CD4-positive, CD25-positive, alpha-beta regulatory T cell (primary cell): ENCODE data around the gene HIRIP3. TPM values are rescaled to one million over a fixed set of nuclear protein-coding genes. Genes with fewer than 3 reads are reported as not detected.
"Not testable (repeated sequence)": the region's sequence is repeated elsewhere in the genome, so short reads cannot be mapped to it uniquely, and the experiment has no call there.

Source experiments
- ATAC-seq, 2 donors: fragments of 150-1000 bp; cut with Tn5 transposase; one replicate each; pipeline ENCODE4 v1.10.0; 2021; ENCODE audit warnings: low read depth in 2 of 2, moderate number of reproducible peaks in 2 of 2, moderate library complexity in 1 of 2
- DNase-seq, 3 donors: peaks; one replicate each; pipeline versions ENCODE4 v3.0.0 to v3.0.0-alpha.2; 2012 to 2022; ENCODE audit warnings: mixed read lengths in 1 of 3
- H3K27ac ChIP-seq: one replicate; pipeline ENCODE4 v1.7.0; 2013; ENCODE audit warnings: mild to moderate bottlenecking, low read length; ENCODE audit not compliant: insufficient read depth, poor library complexity, severe bottlenecking
- H3K27me3 ChIP-seq: one replicate; pipeline ENCODE4 v1.7.0; 2013; ENCODE audit warnings: low read length; ENCODE audit not compliant: control insufficient read depth, insufficient read depth
- H3K36me3 ChIP-seq: one replicate; pipeline ENCODE4 v1.7.0; 2013; ENCODE audit warnings: mild to moderate bottlenecking, low read length, moderate library complexity; ENCODE audit not compliant: control insufficient read depth, insufficient read depth
- H3K4me1 ChIP-seq: 2 replicates; pipeline ENCODE4 v1.7.0; 2013; ENCODE audit warnings: mild to moderate bottlenecking, low read length; ENCODE audit not compliant: insufficient read depth, control insufficient read depth, poor library complexity, severe bottlenecking
- H3K4me3 ChIP-seq: one replicate; pipeline ENCODE4 v1.7.0; 2013; ENCODE audit warnings: low read depth, mild to moderate bottlenecking, low read length, moderate library complexity
- H3K9me3 ChIP-seq, 2 experiments: 1 replicate in 1 of 2; 2 replicates in 1 of 2; pipeline ENCODE4 v1.7.0; 2013; ENCODE audit warnings: low read length in 2 of 2, mild to moderate bottlenecking in 1 of 2, moderate library complexity in 1 of 2; ENCODE audit not compliant: control insufficient read depth in 2 of 2
- H3K27ac Mint-ChIP-seq, 3 donors: one replicate each; pipeline ENCODE4 v1.8.0; 2020 to 2022; ENCODE audit warnings: mild to moderate bottlenecking in 3 of 3, mixed read lengths in 3 of 3, moderate library complexity in 2 of 3
- H3K27me3 Mint-ChIP-seq: one replicate; pipeline ENCODE4 v1.8.0; 2022; ENCODE audit warnings: mild to moderate bottlenecking, mixed read lengths
- H3K36me3 Mint-ChIP-seq: one replicate; pipeline ENCODE4 v1.8.0; 2020; ENCODE audit warnings: mixed read lengths
- H3K4me1 Mint-ChIP-seq, 4 donors: one replicate each; pipeline ENCODE4 v1.8.0; 2020 to 2022; ENCODE audit warnings: mixed read lengths in 4 of 4, mild to moderate bottlenecking in 1 of 4
- H3K4me3 Mint-ChIP-seq, 4 donors: one replicate each; pipeline ENCODE4 v1.8.0; 2020 to 2022; ENCODE audit warnings: mild to moderate bottlenecking in 4 of 4, mixed read lengths in 4 of 4, moderate library complexity in 3 of 4
- H3K9me3 Mint-ChIP-seq, 7 donors: one replicate each; pipeline ENCODE4 v1.8.0; 2020 to 2022; ENCODE audit warnings: mixed read lengths in 7 of 7, mild to moderate bottlenecking in 3 of 7, moderate library complexity in 2 of 7
- polyA plus RNA-seq, 4 donors: library from polyadenylated mRNA; unstranded; fragments of 300-500 nt; fragmentation: Illumina TruSeq; gene quantifications; one replicate each; pipeline ENCODE4 v1.2.3, GENCODE V29; 2021
- total RNA-seq: library from RNA; stranded (reverse); gene quantifications from one replicate; pipeline ENCODE4 v1.2.3, GENCODE V29; 2022

HIRIP3 gene
- total and polyA plus RNA-seq, 5 donors from 2014 or later, result 12.4 to 19.9 (median 15.0) TPM

DNA sequence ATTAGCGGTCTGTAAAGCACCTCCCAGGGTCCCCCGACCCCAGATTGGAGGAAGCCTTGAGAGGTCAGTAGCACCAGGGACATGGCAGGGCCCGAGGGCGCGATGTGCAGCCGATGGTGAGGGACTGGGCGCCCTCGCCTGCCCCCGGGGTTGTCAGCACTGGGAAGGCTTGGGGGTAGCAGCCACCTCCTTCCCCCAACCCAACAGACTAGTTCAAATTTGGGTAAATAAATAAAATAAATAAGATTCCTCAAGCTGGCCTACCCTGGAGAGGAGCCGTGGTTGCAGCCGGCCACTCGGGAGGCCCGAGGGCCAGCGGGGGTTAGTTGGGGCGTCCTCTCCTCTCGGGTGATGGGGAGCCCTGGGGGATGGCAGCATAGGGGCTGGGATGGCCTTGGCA, 29.0 kb upstream of the HIRIP3 start:
- peaks cover 0 to 15% (median 8%) of the 10 kb centered on the region in 4 donors for H3K4me1 Mint-ChIP-seq
- Histone ChIP-seq H3K4me3 (no peak overlapping the region), H3K4me1 (peaks cover 12% of the 10 kb centered on the region), H3K27me3 (no peaks in the 10 kb centered on the region), H3K36me3 (no peaks in the 10 kb centered on the region), H3K9me3 (no peaks in the 10 kb centered on the region), H3K27ac (no peak overlapping the region)
- H3K4me3 Mint-ChIP-seq, result peak overlapping the region in 1 of 4 donors; percentile 56
- no peak overlapping the region for H3K27ac Mint-ChIP-seq
- H3K9me3 Mint-ChIP-seq, result peaks cover 0 to 1% (median 0%) of the 10 kb centered on the region in 7 donors
- H3K36me3 Mint-ChIP-seq, result no peaks in the 10 kb centered on the region
- ATAC-seq (no peak), DNase-seq (no peak)
- peaks cover 53% of the 10 kb centered on the region for H3K27me3 Mint-ChIP-seq

DNA sequence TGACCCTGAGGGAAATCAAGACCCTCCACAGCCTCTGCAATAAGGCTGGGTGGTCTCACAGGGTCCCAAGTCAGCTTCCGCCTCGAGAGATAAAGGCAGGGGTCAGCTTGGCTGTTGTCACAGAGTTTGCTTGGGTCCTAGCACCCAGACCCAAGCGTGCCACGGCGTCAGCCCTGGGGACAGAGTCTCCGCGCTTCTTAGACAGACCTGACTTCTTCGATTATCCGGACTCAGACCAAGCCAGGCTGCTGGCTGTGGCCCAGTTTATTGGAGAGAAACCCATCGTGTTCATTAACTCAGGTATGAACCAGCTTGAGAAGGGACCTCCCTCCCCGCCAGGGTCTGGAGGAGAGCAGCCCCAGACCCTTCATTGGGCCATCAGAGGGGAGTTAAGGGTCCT, 28.2 kb upstream of the HIRIP3 start:
- H3K9me3 Mint-ChIP-seq, result peaks cover 0 to 2% (median 0%) of the 10 kb centered on the region in 7 donors
- DNase-seq, result no peak
- Histone ChIP-seq H3K9me3 (no peaks in the 10 kb centered on the region), H3K4me3 (no peak overlapping the region), H3K36me3 (no peaks in the 10 kb centered on the region), H3K27ac (no peak overlapping the region), H3K27me3 (no peaks in the 10 kb centered on the region), H3K4me1 (peaks cover 12% of the 10 kb centered on the region)
- H3K4me3 Mint-ChIP-seq, result peak overlapping the region in 1 of 4 donors; percentile 57
- peaks cover 0 to 17% (median 8%) of the 10 kb centered on the region in 4 donors for H3K4me1 Mint-ChIP-seq
- no peak overlapping the region for H3K27ac Mint-ChIP-seq
- peaks cover 50% of the 10 kb centered on the region for H3K27me3 Mint-ChIP-seq
- H3K36me3 Mint-ChIP-seq, result no peaks in the 10 kb centered on the region
- no peak for ATAC-seq

DNA sequence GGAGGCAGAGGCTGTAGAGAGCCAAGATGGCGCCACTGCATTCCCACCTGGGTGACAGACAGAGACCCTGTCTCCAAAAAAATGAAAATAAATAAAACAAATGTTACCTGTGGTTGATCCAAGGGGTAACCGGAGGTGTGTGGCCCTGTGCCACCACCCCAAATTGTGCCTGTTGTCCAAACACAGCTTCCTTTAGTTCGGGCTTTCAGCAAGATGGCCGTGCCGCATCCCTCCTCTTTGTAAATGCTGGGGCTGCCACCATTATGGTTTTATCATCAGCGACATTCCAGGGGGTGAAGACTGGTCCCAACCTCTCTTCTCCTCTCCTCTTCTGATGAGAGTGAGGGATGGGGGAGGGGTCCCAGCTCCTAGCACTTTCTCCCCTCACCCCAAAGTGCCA, 27.5 kb upstream of the HIRIP3 start, which contains the start of gene C16orf92:
TSS of gene C16orf92 (plus strand) at position 312 of the 400 bp plus-strand sequence. CDS start 143 bp downstream, outside the sequence.
- no peak within 1 kb of the TSS for H3K27ac Mint-ChIP-seq
- H3K27me3 Mint-ChIP-seq, result peaks cover 45% of the 10 kb centered on the region
- Histone ChIP-seq H3K27ac (no peak within 1 kb of the TSS), H3K36me3 (no peaks in the 10 kb centered on the region), H3K9me3 (no peaks in the 10 kb centered on the region), H3K27me3 (no peaks in the 10 kb centered on the region), H3K4me3 (no peak within 1 kb of the TSS), H3K4me1 (peaks cover 12% of the 10 kb centered on the region)
- H3K4me3 Mint-ChIP-seq, result peak within 1 kb of the TSS in 2 of 4 donors; percentile 56 to 57
- H3K36me3 Mint-ChIP-seq, result no peaks in the 10 kb centered on the region
- peaks cover 0 to 2% (median 0%) of the 10 kb centered on the region in 7 donors for H3K9me3 Mint-ChIP-seq
- ATAC-seq, result no peak
- H3K4me1 Mint-ChIP-seq, result peaks cover 0 to 18% (median 8%) of the 10 kb centered on the region in 4 donors
- no peak for DNase-seq

DNA sequence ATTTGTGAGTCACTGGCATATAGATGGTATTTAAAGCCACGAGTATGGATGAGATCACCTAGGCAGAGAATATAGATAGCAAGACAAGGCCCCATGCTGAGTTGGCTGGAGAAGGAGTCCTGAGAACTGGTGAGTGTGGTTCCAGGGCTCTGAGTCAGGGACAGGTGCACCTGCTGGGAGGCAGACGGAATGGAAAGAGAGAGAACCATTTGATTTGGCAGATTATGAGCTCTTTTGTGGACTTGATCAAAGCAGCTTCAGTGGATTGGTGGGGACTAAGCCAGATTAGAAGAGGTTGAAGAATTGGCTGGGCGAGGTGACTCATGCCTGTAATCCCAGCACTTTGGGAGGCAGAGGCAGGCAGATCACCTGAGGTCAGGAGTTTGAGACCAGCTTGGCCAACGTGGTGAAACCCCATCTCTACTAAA, 23.3 kb upstream of the HIRIP3 start:
- ATAC-seq (no peak), DNase-seq (no peak)
- H3K36me3 ChIP-seq, result no peaks in the 10 kb centered on the region
- H3K4me1 Mint-ChIP-seq, result peaks cover 0 to 17% (median 6%) of the 10 kb centered on the region in 4 donors
- no peak overlapping the region for H3K4me3 ChIP-seq
- H3K27me3 Mint-ChIP-seq, result peaks cover 30% of the 10 kb centered on the region
- no peaks in the 10 kb centered on the region for H3K9me3 ChIP-seq
- H3K9me3 Mint-ChIP-seq, result peaks cover 0 to 2% (median 0%) of the 10 kb centered on the region in 7 donors
- H3K4me1 ChIP-seq, result peaks cover 12% of the 10 kb centered on the region
- no peaks in the 10 kb centered on the region for H3K36me3 Mint-ChIP-seq
- no peak overlapping the region for H3K27ac Mint-ChIP-seq
- H3K27ac ChIP-seq, result no peak overlapping the region
- H3K27me3 ChIP-seq, result no peaks in the 10 kb centered on the region
- H3K4me3 Mint-ChIP-seq, result peak overlapping the region in 1 of 4 donors; percentile 1

DNA sequence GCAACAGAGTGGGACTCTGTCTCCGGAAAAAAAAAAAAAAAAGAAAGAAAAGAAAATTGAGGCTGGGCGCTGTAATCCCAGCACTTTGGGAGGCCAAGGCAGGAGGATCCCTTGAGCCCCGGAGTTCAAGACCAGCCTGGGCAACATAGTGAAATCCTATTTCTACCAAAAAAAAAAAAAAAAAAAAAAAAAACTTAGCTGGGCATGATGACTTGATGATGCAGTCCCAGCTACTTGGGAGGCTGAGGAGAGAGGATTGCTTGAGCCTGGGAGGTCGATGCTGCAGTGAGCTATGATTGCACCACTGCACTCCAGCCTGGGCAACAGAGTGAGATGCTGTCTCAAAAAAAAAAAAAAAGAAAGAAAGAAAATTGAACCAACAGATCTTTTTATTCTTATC, 22.5 kb upstream of the HIRIP3 start:
- ATAC-seq, H3K27me3 ChIP-seq, H3K27ac Mint-ChIP-seq, H3K4me3 ChIP-seq, H3K36me3 ChIP-seq, H3K4me3 Mint-ChIP-seq, H3K27ac ChIP-seq, DNase-seq, H3K36me3 Mint-ChIP-seq, H3K9me3 Mint-ChIP-seq, H3K9me3 ChIP-seq: not testable (repeated sequence)
- Mint-ChIP-seq H3K4me1 (peaks cover 0 to 17% (median 6%) of the 10 kb centered on the region in 4 donors), H3K27me3 (peaks cover 29% of the 10 kb centered on the region)
- H3K4me1 ChIP-seq, result peaks cover 12% of the 10 kb centered on the region

DNA sequence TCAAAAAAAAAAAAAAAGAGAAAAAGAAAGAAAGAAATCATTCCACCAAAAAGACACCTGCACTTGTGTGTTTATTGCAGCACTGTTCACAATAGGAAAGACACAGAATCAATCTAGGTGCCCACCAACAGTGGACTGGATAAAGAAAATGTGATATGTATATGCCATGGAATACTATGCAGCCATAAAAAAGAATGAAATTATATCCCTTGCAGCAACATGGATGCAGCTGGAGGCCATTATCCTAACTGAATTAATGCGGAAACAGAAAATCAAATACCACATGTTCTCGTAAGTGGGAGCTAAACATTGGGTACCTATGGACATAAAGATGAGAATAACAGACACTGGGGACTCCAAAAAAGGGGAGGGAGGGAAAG, 21.9 kb upstream of the HIRIP3 start:
- H3K9me3 ChIP-seq, result no peaks in the 10 kb centered on the region
- no peaks in the 10 kb centered on the region for H3K36me3 ChIP-seq
- H3K4me3 ChIP-seq, result no peak overlapping the region
- DNase-seq, result no peak
- Mint-ChIP-seq H3K4me1 (peaks cover 0 to 17% (median 6%) of the 10 kb centered on the region in 4 donors), H3K9me3 (peaks cover 0 to 2% (median 0%) of the 10 kb centered on the region in 7 donors), H3K36me3 (no peaks in the 10 kb centered on the region), H3K27ac (no peak overlapping the region), H3K4me3 (peak overlapping the region in 1 of 4 donors; percentile 64), H3K27me3 (peaks cover 35% of the 10 kb centered on the region)
- peaks cover 12% of the 10 kb centered on the region for H3K4me1 ChIP-seq
- no peaks in the 10 kb centered on the region for H3K27me3 ChIP-seq
- no peak overlapping the region for H3K27ac ChIP-seq
- ATAC-seq, result no peak

DNA sequence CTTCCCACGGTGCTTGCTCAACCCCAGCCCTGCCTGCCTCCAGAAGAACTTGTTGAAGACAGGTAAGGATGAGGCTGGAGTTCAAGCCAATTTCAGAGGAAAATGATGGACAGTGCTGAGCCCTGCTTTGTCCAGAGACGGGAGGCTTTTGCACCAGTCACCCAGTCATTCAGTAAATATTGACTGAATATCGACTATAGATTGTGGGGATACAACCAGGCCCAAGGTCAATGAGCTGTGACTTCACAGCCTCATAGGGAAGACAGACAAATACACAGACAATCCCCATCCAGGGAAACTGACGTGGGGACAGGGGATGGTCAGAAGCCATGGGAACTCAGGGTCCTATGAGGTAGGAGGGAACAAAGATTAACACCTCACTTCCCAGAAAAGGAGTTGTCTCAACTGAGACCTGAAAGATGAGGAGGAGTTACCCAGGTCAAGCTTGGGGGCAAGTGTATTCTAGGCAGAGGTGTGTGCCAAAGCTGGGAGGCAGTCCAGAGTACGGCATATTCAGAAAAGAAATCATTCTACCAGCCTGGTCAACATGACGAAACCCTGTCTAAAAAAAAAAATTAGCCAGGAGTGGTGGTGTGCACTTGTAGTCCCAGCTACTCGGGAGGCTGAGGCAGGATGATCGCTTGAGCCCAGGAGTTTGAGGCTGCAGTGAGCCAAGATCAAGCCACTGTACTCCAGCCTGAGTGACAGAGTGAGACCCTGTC, 21.3 kb upstream of the HIRIP3 start:
- Mint-ChIP-seq H3K36me3 (no peaks in the 10 kb centered on the region), H3K9me3 (peaks cover 0 to 2% (median 0%) of the 10 kb centered on the region in 7 donors), H3K27me3 (peaks cover 41% of the 10 kb centered on the region), H3K4me3 (no peak overlapping the region), H3K27ac (no peak overlapping the region), H3K4me1 (peaks cover 0 to 21% (median 7%) of the 10 kb centered on the region in 4 donors)
- Histone ChIP-seq H3K4me3 (no peak overlapping the region), H3K9me3 (no peaks in the 10 kb centered on the region), H3K36me3 (no peaks in the 10 kb centered on the region), H3K4me1 (peaks cover 10% of the 10 kb centered on the region), H3K27ac (no peak overlapping the region), H3K27me3 (no peaks in the 10 kb centered on the region)
- DNase-seq (no peak), ATAC-seq (no peak)

DNA sequence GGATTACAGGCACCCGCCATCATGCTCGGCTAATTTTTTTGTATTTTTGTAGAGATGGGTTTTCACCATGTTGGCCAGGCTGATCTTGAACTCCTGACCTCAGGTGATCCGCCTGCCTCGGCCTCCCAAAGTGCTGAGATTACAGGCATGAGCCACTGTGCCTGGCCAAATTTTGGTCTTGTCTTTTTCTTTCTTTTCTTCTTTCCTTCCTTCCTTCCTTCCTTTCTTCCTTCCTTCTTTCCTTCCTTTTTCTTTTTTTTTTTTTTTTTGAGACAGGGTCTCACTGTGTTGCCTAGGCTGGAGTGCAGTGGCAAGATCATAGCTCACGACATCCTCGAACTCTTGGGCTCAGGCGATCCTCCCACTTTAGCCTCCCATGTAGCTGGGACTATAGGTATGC, 20.0 kb upstream of the HIRIP3 start:
- peaks cover 34% of the 10 kb centered on the region for H3K27me3 Mint-ChIP-seq
- H3K36me3 Mint-ChIP-seq, ATAC-seq, H3K9me3 Mint-ChIP-seq, H3K4me3 Mint-ChIP-seq, H3K4me1 ChIP-seq, H3K27ac ChIP-seq, DNase-seq, H3K4me3 ChIP-seq, H3K36me3 ChIP-seq, H3K9me3 ChIP-seq, H3K27me3 ChIP-seq: not testable (repeated sequence)
- H3K4me1 Mint-ChIP-seq, result peaks cover 0 to 10% (median 4%) of the 10 kb centered on the region in 4 donors
- H3K27ac Mint-ChIP-seq, result peak overlapping the region in 1 of 3 donors; percentile 80
